ENCODE data around the gene HS3ST4.

GRCh38 chr16:25855063-25855462 is 163.3 kb downstream of the HS3ST4 start:
- TF ChIP-seq CTCF (IDR thresholded peaks at IDR 0.05) (no peak), REST (IDR thresholded peaks at IDR 0.05; ENCODE audit: insufficient read depth in 1 of 2, low read depth in 2 of 2, low read length in 1 of 2) (no peak), POLR2AphosphoS5 (IDR thresholded peaks at IDR 0.05; ENCODE audit: low read depth, low read length) (no peak)

All from Panc1 (cell line).